GM23338 (cell line): Measurements from ENCODE around the gene ATP10A. TPM values are rescaled to one million over a fixed set of nuclear protein-coding genes. Genes with fewer than 3 reads are reported as not detected.

Experiments used
- ATAC-seq: fragments of 200-7000 bp; cut with Tn5 transposase; 3 replicates; pipeline ENCODE4 v1.9.1; 2020
- DNase-seq: peaks from one replicate; pipeline ENCODE4 v3.0.0-alpha.2; 2015; ENCODE audit warnings: low spot score
- H2AFZ ChIP-seq: fragments of 200-600 bp; sonication (generic); 2 replicates; pipeline ENCODE4 v1.8.0; 2016; ENCODE audit warnings: antibody characterized with exemption, mild to moderate bottlenecking, moderate library complexity
- H3F3A ChIP-seq: fragments of 200-600 bp; sonication (generic); replicated peaks from 2 replicates; pipeline ENCODE4 v1.8.0; 2017; ENCODE audit warnings: antibody characterized with exemption, mixed run types, low read depth
- H3K27ac ChIP-seq: fragments of 200-600 bp; sonication (generic); 2 replicates; pipeline ENCODE4 v1.6.1; 2016; ENCODE audit warnings: low read depth
- H3K27me3 ChIP-seq: fragments of 200-600 bp; sonication (generic); 2 replicates; pipeline ENCODE4 v1.8.0; 2016; ENCODE audit warnings: mild to moderate bottlenecking, mixed run types, moderate library complexity; ENCODE audit not compliant: insufficient read depth
- H3K36me3 ChIP-seq: fragments of 200-600 bp; sonication (generic); 2 replicates; pipeline ENCODE4 v1.8.0; 2016; ENCODE audit warnings: mild to moderate bottlenecking; ENCODE audit not compliant: insufficient read depth
- H3K4me1 ChIP-seq: fragments of 200-600 bp; sonication (generic); 2 replicates; pipeline ENCODE4 v1.8.0; 2016; ENCODE audit warnings: mild to moderate bottlenecking, moderate library complexity; ENCODE audit not compliant: insufficient read depth
- H3K4me2 ChIP-seq: fragments of 200-600 bp; sonication (generic); 2 replicates; pipeline ENCODE4 v1.7.1; 2017; ENCODE audit warnings: mixed run types
- H3K4me3 ChIP-seq: fragments of 200-600 bp; sonication (generic); 2 replicates; pipeline ENCODE4 v1.6.1; 2016; ENCODE audit warnings: mixed run types
- H3K79me2 ChIP-seq: fragments of 200-600 bp; sonication (generic); replicated peaks from 2 replicates; pipeline ENCODE4 v1.8.0; 2017; ENCODE audit warnings: mild to moderate bottlenecking; ENCODE audit not compliant: insufficient read depth
- H3K9me2 ChIP-seq: fragments of 200-600 bp; sonication (generic); 2 replicates; pipeline ENCODE4 v1.8.0; 2017; ENCODE audit not compliant: insufficient read depth
- H4K20me1 ChIP-seq: fragments of 200-600 bp; sonication (generic); replicated peaks from 2 replicates; pipeline ENCODE4 v1.8.0; 2017; ENCODE audit warnings: mild to moderate bottlenecking; ENCODE audit not compliant: insufficient read depth
- H3K27ac Mint-ChIP-seq: 2 replicates; pipeline ENCODE4 v1.8.0; 2020; ENCODE audit warnings: inconsistent platforms, mild to moderate bottlenecking, moderate library complexity, mixed read lengths
- H3K27me3 Mint-ChIP-seq: 3 replicates; pipeline ENCODE4 v1.8.0; 2022; ENCODE audit warnings: low read depth, mild to moderate bottlenecking, moderate library complexity, mixed read lengths, inconsistent platforms; ENCODE audit not compliant: insufficient read depth, poor library complexity
- H3K36me3 Mint-ChIP-seq: 3 replicates; pipeline ENCODE4 v1.8.0; 2021; ENCODE audit warnings: low read depth, mild to moderate bottlenecking, inconsistent platforms, moderate library complexity, mixed read lengths
- H3K4me1 Mint-ChIP-seq: 3 replicates; pipeline ENCODE4 v1.8.0; 2020; ENCODE audit warnings: mild to moderate bottlenecking, inconsistent platforms, mixed read lengths
- H3K4me3 Mint-ChIP-seq: 3 replicates; pipeline ENCODE4 v1.8.0; 2021; ENCODE audit warnings: moderate library complexity, mild to moderate bottlenecking, inconsistent platforms, mixed read lengths
- H3K9me3 Mint-ChIP-seq: 3 replicates; pipeline ENCODE4 v1.8.0; 2020; ENCODE audit warnings: moderate library complexity, mild to moderate bottlenecking, inconsistent platforms, mixed read lengths
- CREB1 ChIP-seq: fragments of 250-450 bp; sonication (Bioruptor Pico); IDR thresholded peaks from 2 replicates; pipeline ENCODE4 v1.5.0; 2020; ENCODE audit warnings: low read depth, mild to moderate bottlenecking, moderate library complexity
- CTCF ChIP-seq, 2 experiments: fragments of 200-600 bp in 1 of 2; sonication (generic) in 1 of 2; conservative IDR thresholded peaks; 2 replicates each; pipeline versions ENCODE4 v1.5.1 to v1.6.1; 2016 to 2017; ENCODE audit warnings: antibody characterized with exemption in 2 of 2, low read depth in 2 of 2, mild to moderate bottlenecking in 2 of 2, moderate library complexity in 1 of 2
- ETS1 ChIP-seq: IDR thresholded peaks from 2 replicates; pipeline ENCODE4 v1.6.1; 2016; ENCODE audit warnings: antibody characterized with exemption
- EZH2 ChIP-seq: fragments of 200-600 bp; sonication (generic); IDR thresholded peaks from one replicate; pipeline ENCODE4 v1.8.0; 2017; ENCODE audit warnings: antibody characterized with exemption, mild to moderate bottlenecking, low read depth; ENCODE audit not compliant: unreplicated experiment
- EZH2phosphoT487 ChIP-seq: fragments of 200-600 bp; sonication (generic); IDR thresholded peaks from one replicate; pipeline ENCODE4 v1.8.1; 2018; ENCODE audit warnings: antibody characterized with exemption; ENCODE audit not compliant: unreplicated experiment
- JUNB ChIP-seq: IDR thresholded peaks from one replicate; pipeline ENCODE4 v1.6.1; 2016; ENCODE audit warnings: antibody characterized with exemption; ENCODE audit not compliant: unreplicated experiment
- NANOG ChIP-seq: IDR thresholded peaks from 2 replicates; pipeline ENCODE4 v1.6.1; 2016; ENCODE audit warnings: antibody characterized with exemption, borderline replicate concordance
- POLR2AphosphoS5 ChIP-seq: IDR thresholded peaks from 2 replicates; pipeline ENCODE4 v1.6.1; 2016; ENCODE audit warnings: antibody characterized with exemption, low read depth
- REST ChIP-seq: IDR thresholded peaks from one replicate; pipeline ENCODE4 v1.6.1; 2018; ENCODE audit warnings: antibody characterized with exemption; ENCODE audit not compliant: unreplicated experiment
- STAT1 ChIP-seq: IDR thresholded peaks from one replicate; pipeline ENCODE4 v1.6.1; 2016; ENCODE audit warnings: antibody characterized with exemption; ENCODE audit not compliant: unreplicated experiment
- ZNF114 ChIP-seq: fragments of 250-450 bp; sonication (Bioruptor Pico); IDR thresholded peaks from 2 replicates; pipeline ENCODE4 v1.5.0; 2020; ENCODE audit warnings: mild to moderate bottlenecking, moderate library complexity
- ZNF331 ChIP-seq: fragments of 250-450 bp; sonication (Bioruptor Pico); IDR thresholded peaks from 2 replicates; pipeline ENCODE4 v1.5.0; 2020; ENCODE audit warnings: low read depth, mild to moderate bottlenecking, moderate library complexity
- ZNF462 ChIP-seq: fragments of 250-450 bp; sonication (Bioruptor Pico); IDR thresholded peaks from 2 replicates; pipeline ENCODE4 v1.5.0; 2020; ENCODE audit warnings: mild to moderate bottlenecking, moderate library complexity
- polyA plus RNA-seq: library from polyadenylated mRNA; unstranded; fragments of >200 nt; fragmentation: Nextera tagmentation; extraction: Ambion mirVana; gene quantifications from 2 replicates; pipeline ENCODE4 v1.2.1, GENCODE V29; 2016
- total RNA-seq: library from RNA; depleted of rRNA; stranded (reverse); fragments of >200 nt; shearing (Covaris generic); gene quantifications from 2 replicates; pipeline ENCODE4 v1.2.3, GENCODE V29; 2014

Gene ATP10A
- total and polyA plus RNA-seq, 2 experiments from 2014 or later, result 0.36 to 5.6 TPM

GRCh38 chr15:25730918-25731317 lies 132.2 kb downstream of the ATP10A start:
- Histone ChIP-seq H3K27ac (no peak overlapping the region), H3K27me3 (no peaks in the 10 kb centered on the region), H3K4me3 (no peak overlapping the region), H3K4me1 (no peaks in the 10 kb centered on the region), H4K20me1 (no peaks in the 10 kb centered on the region), H3F3A (no peaks in the 10 kb centered on the region), H3K4me2 (no peak overlapping the region), H3K79me2 (no peaks in the 10 kb centered on the region), H2AFZ (no peak overlapping the region), H3K9me2 (no peaks in the 10 kb centered on the region), H3K36me3 (no peaks in the 10 kb centered on the region)
- TF ChIP-seq CREB1, result no peak
- no peak for TF ChIP-seq ZNF462 (CRISPR knock-in tag)
- no peak for TF ChIP-seq ZNF114 (CRISPR knock-in tag)
- no peak for TF ChIP-seq EZH2phosphoT487
- TF ChIP-seq CTCF (conservative IDR thresholded peaks at IDR 0.05; ENCODE audit: low read depth in 2 of 2), result no peak
- TF ChIP-seq ETS1, result no peak
- TF ChIP-seq REST, result no peak
- no peak for TF ChIP-seq EZH2
- TF ChIP-seq NANOG, result no peak
- no peak for TF ChIP-seq POLR2AphosphoS5
- TF ChIP-seq STAT1, result no peak
- TF ChIP-seq JUNB, result no peak
- no peak for TF ChIP-seq ZNF331
- ATAC-seq (no peak), DNase-seq (no peak)
- Mint-ChIP-seq H3K4me3 (no peak overlapping the region), H3K27ac (no peak overlapping the region), H3K27me3 (peaks cover 8% of the 10 kb centered on the region), H3K4me1 (no peaks in the 10 kb centered on the region; the same call in 2 of the 3 replicates), H3K36me3 (peaks cover 3% of the 10 kb centered on the region; the same call in 1 of the 3 replicates), H3K9me3 (no peaks in the 10 kb centered on the region; the same call in 2 of the 3 replicates)
